ENCODE results near the gene NUDT9.
A peak's percentile ranks its signal among the peaks of the same experiment; 100 is the strongest.
"Not testable (repeated sequence)": the region's sequence is repeated elsewhere in the genome, so short reads cannot be mapped to it uniquely, and the experiment has no call there.

Gene NUDT9

GRCh38 chr4:87483247-87483646 lies 60.9 kb downstream of the NUDT9 start:
- not testable (repeated sequence) for H3K27me3 ChIP-seq (ENCODE audit: control insufficient read depth, insufficient read depth, low read length); H3K9ac ChIP-seq (ENCODE audit: low read length); H3K36me3 ChIP-seq (ENCODE audit: control insufficient read depth, insufficient read depth, low read length); H3K4me1 ChIP-seq (ENCODE audit: control insufficient read depth, insufficient read depth, low read length); H3K27ac ChIP-seq (ENCODE audit: low read depth, low read length); H3K4me3 ChIP-seq (ENCODE audit: low read length)

- not testable (repeated sequence) for H3K4me3 ChIP-seq (ENCODE audit: low read length); H3K27me3 ChIP-seq (ENCODE audit: control insufficient read depth, insufficient read depth, low read length); H3K9ac ChIP-seq (ENCODE audit: low read length)
- Histone ChIP-seq H3K36me3 (ENCODE audit: control insufficient read depth, insufficient read depth, low read length) (peaks cover 19% of the 10 kb centered on the region), H3K27ac (ENCODE audit: low read depth, low read length) (peak overlapping the region; percentile 52), H3K4me1 (ENCODE audit: control insufficient read depth, insufficient read depth, low read length) (peaks cover 21% of the 10 kb centered on the region)
Observed at GRCh38 chr4:87488666-87489065, 66.3 kb downstream of the NUDT9 start.

GRCh38 chr4:87489678-87490077 lies 67.3 kb downstream of the NUDT9 start:
- Histone ChIP-seq H3K4me3 (ENCODE audit: low read length) (peak overlapping the region; percentile 1), H3K9ac (ENCODE audit: low read length) (no peak overlapping the region), H3K27me3 (ENCODE audit: control insufficient read depth, insufficient read depth, low read length) (no peaks in the 10 kb centered on the region), H3K36me3 (ENCODE audit: control insufficient read depth, insufficient read depth, low read length) (peaks cover 27% of the 10 kb centered on the region), H3K27ac (ENCODE audit: low read depth, low read length) (peak overlapping the region; percentile 21), H3K4me1 (ENCODE audit: control insufficient read depth, insufficient read depth, low read length) (peaks cover 21% of the 10 kb centered on the region)

GRCh38 chr4:87490664-87491369 lies 68.4 kb downstream of the NUDT9 start:
- Histone ChIP-seq H3K36me3 (ENCODE audit: control insufficient read depth, insufficient read depth, low read length) (peaks cover 27% of the 10 kb centered on the region), H3K27me3 (ENCODE audit: control insufficient read depth, insufficient read depth, low read length) (no peaks in the 10 kb centered on the region), H3K4me1 (ENCODE audit: control insufficient read depth, insufficient read depth, low read length) (peaks cover 21% of the 10 kb centered on the region), H3K9ac (ENCODE audit: low read length) (no peak overlapping the region), H3K27ac (ENCODE audit: low read depth, low read length) (peak overlapping the region; percentile 60), H3K4me3 (ENCODE audit: low read length) (no peak overlapping the region)

GRCh38 chr4:87491436-87491835 lies 69.1 kb downstream of the NUDT9 start:
- no peak overlapping the region for H3K27ac ChIP-seq (ENCODE audit: low read depth, low read length)
- peaks cover 21% of the 10 kb centered on the region for H3K4me1 ChIP-seq (ENCODE audit: control insufficient read depth, insufficient read depth, low read length)
- no peak overlapping the region for H3K9ac ChIP-seq (ENCODE audit: low read length)
- peaks cover 27% of the 10 kb centered on the region for H3K36me3 ChIP-seq (ENCODE audit: control insufficient read depth, insufficient read depth, low read length)
- H3K27me3 ChIP-seq (ENCODE audit: control insufficient read depth, insufficient read depth, low read length) = no peaks in the 10 kb centered on the region
- H3K4me3 ChIP-seq (ENCODE audit: low read length) = no peak overlapping the region

- H3K27me3 ChIP-seq (ENCODE audit: control insufficient read depth, insufficient read depth, low read length); H3K27ac ChIP-seq (ENCODE audit: low read depth, low read length); H3K4me3 ChIP-seq (ENCODE audit: low read length); H3K9ac ChIP-seq (ENCODE audit: low read length): not testable (repeated sequence)
- peaks cover 21% of the 10 kb centered on the region for H3K4me1 ChIP-seq (ENCODE audit: control insufficient read depth, insufficient read depth, low read length)
- H3K36me3 ChIP-seq (ENCODE audit: control insufficient read depth, insufficient read depth, low read length) = peaks cover 27% of the 10 kb centered on the region
Observed at GRCh38 chr4:87491851-87492250, 69.5 kb downstream of the NUDT9 start.

- Histone ChIP-seq H3K4me1 (ENCODE audit: control insufficient read depth, insufficient read depth, low read length) (peaks cover 24% of the 10 kb centered on the region), H3K9ac (ENCODE audit: low read length) (no peak overlapping the region), H3K36me3 (ENCODE audit: control insufficient read depth, insufficient read depth, low read length) (peaks cover 27% of the 10 kb centered on the region), H3K27me3 (ENCODE audit: control insufficient read depth, insufficient read depth, low read length) (no peaks in the 10 kb centered on the region), H3K4me3 (ENCODE audit: low read length) (no peak overlapping the region), H3K27ac (ENCODE audit: low read depth, low read length) (peak overlapping the region; percentile 36)
Observed at GRCh38 chr4:87493115-87493514, 70.7 kb downstream of the NUDT9 start.

- Histone ChIP-seq H3K9ac (ENCODE audit: low read length) (no peak overlapping the region), H3K27ac (ENCODE audit: low read depth, low read length) (no peak overlapping the region), H3K36me3 (ENCODE audit: control insufficient read depth, insufficient read depth, low read length) (peaks cover 15% of the 10 kb centered on the region), H3K4me3 (ENCODE audit: low read length) (no peak overlapping the region), H3K4me1 (ENCODE audit: control insufficient read depth, insufficient read depth, low read length) (peaks cover 26% of the 10 kb centered on the region), H3K27me3 (ENCODE audit: control insufficient read depth, insufficient read depth, low read length) (no peaks in the 10 kb centered on the region)
Observed at GRCh38 chr4:87497159-87497558, 74.8 kb downstream of the NUDT9 start.

GRCh38 chr4:87497578-87497977 lies 75.2 kb downstream of the NUDT9 start:
- peaks cover 29% of the 10 kb centered on the region for H3K4me1 ChIP-seq (ENCODE audit: control insufficient read depth, insufficient read depth, low read length)

GRCh38 chr4:87498446-87498900 lies 76.1 kb downstream of the NUDT9 start:
- H3K4me1 ChIP-seq (ENCODE audit: control insufficient read depth, insufficient read depth, low read length) = peaks cover 22% of the 10 kb centered on the region
- peak overlapping the region; percentile 51 for H3K27ac ChIP-seq (ENCODE audit: low read depth, low read length)
- no peaks in the 10 kb centered on the region for H3K27me3 ChIP-seq (ENCODE audit: control insufficient read depth, insufficient read depth, low read length)
- H3K4me3 ChIP-seq (ENCODE audit: low read length) = no peak overlapping the region
- H3K9ac ChIP-seq (ENCODE audit: low read length) = no peak overlapping the region
- peaks cover 10% of the 10 kb centered on the region for H3K36me3 ChIP-seq (ENCODE audit: control insufficient read depth, insufficient read depth, low read length)

More at GRCh38 chr4:87497578-87497977, 75.2 kb downstream of the NUDT9 start:
- H3K9ac ChIP-seq (ENCODE audit: low read length) = no peak overlapping the region
- peak overlapping the region; percentile 51 for H3K27ac ChIP-seq (ENCODE audit: low read depth, low read length)
- H3K27me3 ChIP-seq (ENCODE audit: control insufficient read depth, insufficient read depth, low read length) = no peaks in the 10 kb centered on the region
- peaks cover 15% of the 10 kb centered on the region for H3K36me3 ChIP-seq (ENCODE audit: control insufficient read depth, insufficient read depth, low read length)
- no peak overlapping the region for H3K4me3 ChIP-seq (ENCODE audit: low read length)

GRCh38 chr4:87499403-87500091 lies 77.2 kb downstream of the NUDT9 start:
- peaks cover 21% of the 10 kb centered on the region for H3K4me1 ChIP-seq (ENCODE audit: control insufficient read depth, insufficient read depth, low read length)
- H3K9ac ChIP-seq (ENCODE audit: low read length) = no peak overlapping the region
- peak overlapping the region; percentile 76 for H3K27ac ChIP-seq (ENCODE audit: low read depth, low read length)
- H3K36me3 ChIP-seq (ENCODE audit: control insufficient read depth, insufficient read depth, low read length) = no peaks in the 10 kb centered on the region
- no peaks in the 10 kb centered on the region for H3K27me3 ChIP-seq (ENCODE audit: control insufficient read depth, insufficient read depth, low read length)
- no peak overlapping the region for H3K4me3 ChIP-seq (ENCODE audit: low read length)

- no peaks in the 10 kb centered on the region for H3K27me3 ChIP-seq (ENCODE audit: control insufficient read depth, insufficient read depth, low read length)
- H3K4me3 ChIP-seq (ENCODE audit: low read length) = no peak overlapping the region
- H3K4me1 ChIP-seq (ENCODE audit: control insufficient read depth, insufficient read depth, low read length) = peaks cover 21% of the 10 kb centered on the region
- no peaks in the 10 kb centered on the region for H3K36me3 ChIP-seq (ENCODE audit: control insufficient read depth, insufficient read depth, low read length)
- H3K9ac ChIP-seq (ENCODE audit: low read length) = no peak overlapping the region
- H3K27ac ChIP-seq (ENCODE audit: low read depth, low read length) = peak overlapping the region; percentile 76
Observed at GRCh38 chr4:87500092-87500462, 77.7 kb downstream of the NUDT9 start.

Measured in rectal smooth muscle tissue (tissue), 1 donor.